GM03348 (cell line): ENCODE measurements around the gene PTCD3.

Experiments
- DNase-seq: peaks from one replicate; pipeline ENCODE4 v3.0.0; 2012; ENCODE audit warnings: low spot score

PTCD3 gene

GRCh38 chr2:86105969-86106945, at the start of gene PTCD3:
TSS of gene PTCD3 (plus strand) at chr2:86106235. CDS start at chr2:86106248, 13 bp downstream.
- DNase-seq = peak; percentile 95

- no peak for DNase-seq
Measured at GRCh38 chr2:86056590-86057331, 49.3 kb upstream of the PTCD3 start.

GRCh38 chr2:86062043-86062442, 44.0 kb upstream of the PTCD3 start:
- peak; percentile 33 for DNase-seq

- peak; percentile 49 for DNase-seq
Measured at GRCh38 chr2:86064006-86064405, 42.0 kb upstream of the PTCD3 start.

- peak; percentile 81 for DNase-seq
Measured at GRCh38 chr2:86065512-86065911, 40.5 kb upstream of the PTCD3 start.

GRCh38 chr2:86066007-86066578, 39.9 kb upstream of the PTCD3 start:
- no peak for DNase-seq

DNA sequence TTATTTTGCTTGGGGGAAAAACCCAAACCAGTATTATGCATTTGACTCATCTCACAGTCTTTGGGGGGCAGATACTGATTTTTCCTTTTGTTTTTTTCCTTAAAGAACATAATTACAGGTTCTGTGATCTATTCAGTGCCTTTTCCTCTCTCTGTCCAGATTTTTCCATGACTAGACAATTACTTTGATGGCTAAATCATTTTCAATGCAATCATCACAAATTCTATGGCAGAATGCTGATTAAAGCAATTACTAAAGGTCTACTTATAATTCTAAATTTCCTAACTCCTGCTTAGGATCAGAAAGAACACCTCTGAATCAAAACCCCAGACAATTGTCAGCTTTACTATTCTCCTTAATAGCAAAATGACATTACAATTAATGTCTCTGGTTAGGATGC, 39.1 kb upstream of the PTCD3 start:
- no peak for DNase-seq

DNA sequence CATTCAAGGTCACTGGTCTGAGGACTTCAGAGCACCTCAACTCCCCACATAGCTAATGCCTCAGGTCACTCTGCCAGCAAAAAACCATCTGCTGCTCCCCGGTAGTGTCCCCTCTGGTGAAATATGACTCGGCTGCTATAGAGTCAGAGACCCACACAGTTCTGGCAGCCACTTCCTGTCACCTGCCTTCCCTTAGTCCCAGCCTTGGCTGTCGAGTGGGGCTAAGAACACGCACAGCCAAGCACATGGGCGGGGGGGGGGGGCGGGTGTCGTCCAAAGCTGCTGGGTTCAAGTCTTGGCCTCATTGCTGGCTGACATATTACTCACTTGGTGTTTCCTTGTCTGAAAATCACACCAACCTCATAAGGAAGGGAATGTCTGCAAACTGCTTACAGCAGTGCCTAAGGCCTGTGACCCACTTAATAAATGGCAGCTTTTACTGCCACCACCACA, 37.9 kb upstream of the PTCD3 start:
- DNase-seq = no peak

GRCh38 chr2:86068648-86069047, 37.4 kb upstream of the PTCD3 start:
- DNase-seq = no peak

- no peak for DNase-seq
Measured at GRCh38 chr2:86069091-86069685, 36.8 kb upstream of the PTCD3 start.

- no peak for DNase-seq
Measured at GRCh38 chr2:86069783-86070339, 36.2 kb upstream of the PTCD3 start.

DNA sequence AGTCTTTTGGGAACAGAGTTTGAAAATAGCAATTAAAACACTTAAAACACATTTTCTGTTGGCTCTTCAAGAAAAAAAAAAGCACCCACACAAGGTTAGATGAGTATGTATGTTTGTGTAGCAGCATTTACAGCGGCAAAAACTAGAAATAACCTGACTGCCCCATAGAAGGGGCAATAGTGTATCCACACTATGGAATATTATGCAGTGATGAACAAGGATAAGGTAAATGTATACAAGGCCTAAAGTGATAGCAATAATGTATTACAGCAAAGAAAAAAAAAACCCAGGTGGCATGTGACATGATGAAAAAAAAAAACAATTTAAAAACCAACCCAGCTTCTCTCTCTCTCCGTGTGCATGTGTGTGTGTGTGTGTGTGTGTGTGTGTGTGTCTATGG, 35.2 kb upstream of the PTCD3 start:
- no peak for DNase-seq

DNA sequence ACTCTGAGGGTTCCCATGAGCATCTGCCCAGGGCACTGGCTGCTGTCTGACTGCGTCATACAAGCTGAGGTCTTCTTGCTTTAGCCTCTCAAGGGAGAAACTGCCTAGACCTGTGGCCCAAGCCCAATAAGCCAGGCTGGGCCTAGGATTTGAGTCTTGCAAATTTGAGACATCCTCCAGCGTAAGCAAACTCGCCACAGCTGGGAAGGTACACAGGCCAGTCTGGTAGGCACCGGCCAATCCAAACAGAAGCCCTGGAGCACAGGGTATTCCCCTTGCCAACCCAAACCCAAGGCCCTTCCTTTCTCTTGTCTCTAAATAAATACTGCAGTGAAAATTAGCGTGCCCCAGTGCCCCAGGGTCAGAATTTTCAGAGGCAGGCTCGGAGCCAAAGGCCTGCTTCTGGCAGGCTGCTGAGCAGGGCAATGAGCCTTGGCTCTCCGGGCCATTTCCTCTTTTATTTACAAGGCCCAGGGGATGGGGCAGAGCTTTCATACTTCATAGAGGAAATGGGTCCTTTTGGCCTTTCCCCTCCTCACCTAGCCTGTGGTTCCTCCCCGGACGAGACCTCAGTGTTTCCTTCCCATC, 33.7 kb upstream of the PTCD3 start:
- DNase-seq = peak; percentile 33

- no peak for DNase-seq
Measured at GRCh38 chr2:86073225-86073624, 32.8 kb upstream of the PTCD3 start.

DNA sequence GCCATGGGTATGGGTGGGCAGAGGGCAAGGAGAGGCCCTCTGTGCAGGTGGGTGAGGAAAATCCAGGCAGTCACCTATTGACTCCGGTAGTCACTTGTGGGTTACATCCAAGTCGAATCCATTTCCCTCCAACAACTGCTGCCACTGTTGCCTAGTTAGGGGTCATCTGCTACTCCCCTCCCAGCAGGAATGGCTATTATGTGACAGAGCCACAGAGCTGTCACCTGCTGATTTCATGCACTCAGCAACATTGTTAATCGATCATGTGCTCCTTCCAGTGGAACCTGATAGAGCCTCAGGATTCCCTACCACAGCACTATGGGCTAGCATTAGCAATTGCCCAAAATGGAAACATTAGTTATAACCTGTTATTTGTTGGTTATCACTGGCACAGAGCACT, 31.8 kb upstream of the PTCD3 start:
- no peak for DNase-seq

- no peak for DNase-seq
Measured at GRCh38 chr2:86074811-86075210, 31.2 kb upstream of the PTCD3 start.

DNA sequence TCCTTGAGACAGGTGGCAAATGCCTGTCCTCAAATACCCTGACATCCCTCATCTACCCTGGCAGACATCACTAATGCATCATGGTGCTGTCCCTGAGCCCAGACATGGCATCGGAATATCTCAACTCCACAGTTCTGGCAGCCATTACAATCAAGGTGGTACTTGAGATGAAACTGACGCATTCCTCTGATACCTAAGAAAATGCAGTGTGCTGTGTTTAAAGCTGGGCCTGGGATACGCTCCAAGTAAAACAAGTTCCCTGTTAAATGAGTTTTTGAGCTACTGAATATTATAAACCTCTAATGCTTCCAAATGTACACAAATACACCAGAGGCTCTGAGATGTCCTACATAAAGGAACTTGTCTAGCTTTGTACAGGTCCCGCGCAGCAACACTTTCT, 30.1 kb upstream of the PTCD3 start:
- no peak for DNase-seq

DNA sequence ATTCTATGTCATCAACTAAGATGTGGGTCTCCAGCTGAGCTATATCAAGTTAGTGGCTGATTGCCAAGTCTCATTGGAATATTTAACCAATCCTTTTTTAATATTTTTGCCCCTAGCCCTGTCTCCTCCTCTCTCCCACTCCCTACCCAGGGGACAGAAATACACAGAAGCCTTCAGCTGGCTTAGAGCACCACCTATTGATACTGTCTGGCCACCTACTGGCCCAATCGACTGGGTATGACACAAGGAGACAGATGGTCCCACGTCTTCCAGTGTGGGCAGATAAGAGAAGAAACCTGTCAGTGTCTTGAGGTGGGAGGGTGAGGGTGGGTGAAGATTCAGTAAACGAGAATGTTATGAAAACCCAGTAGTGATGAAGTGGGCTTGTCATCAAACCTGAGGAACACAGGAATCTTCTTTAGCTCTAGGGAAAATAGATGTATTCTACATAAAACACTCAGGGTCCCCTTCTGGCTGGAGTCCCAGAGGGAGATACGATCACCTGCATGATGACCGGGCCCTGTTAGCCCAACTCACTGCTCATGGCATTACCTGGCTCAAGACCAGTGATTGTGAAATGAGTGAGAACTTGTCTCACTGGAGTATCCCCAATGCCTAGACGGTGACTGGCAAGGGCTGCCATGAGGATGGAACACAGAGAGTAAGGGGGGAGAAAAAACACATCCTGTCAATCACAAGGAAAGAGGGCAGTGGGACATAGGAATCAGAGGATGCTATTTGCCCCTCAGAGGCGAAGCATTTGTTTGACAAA, 27.1 kb upstream of the PTCD3 start:
- peak; percentile 71 for DNase-seq

- peak; percentile 79 for DNase-seq
Measured at GRCh38 chr2:86079981-86080911, 25.8 kb upstream of the PTCD3 start.

GRCh38 chr2:86081724-86082123, 24.3 kb upstream of the PTCD3 start:
- no peak for DNase-seq
